SU-DHL-6 (cell line): ENCODE measurements around the gene HCAR3.

ENCODE experiments used
- EZH2phosphoT487 ChIP-seq: fragments of 200-600 bp; sonication (generic), shearing (Covaris generic); conservative IDR thresholded peaks from 2 replicates; pipeline ENCODE4 v1.6.1; 2018; ENCODE audit warnings: mild to moderate bottlenecking, antibody characterized with exemption, low read length, moderate library complexity, mixed read lengths
- TF ChIP-seq, protein P1 (sequence below): fragments of 200-600 bp; sonication (generic); IDR thresholded peaks from one replicate; pipeline ENCODE4 v1.5.1; 2017; ENCODE audit warnings: antibody characterized with exemption, mild to moderate bottlenecking, low read length, moderate library complexity; ENCODE audit not compliant: insufficient read depth, poor library complexity, severe bottlenecking

DNA sequence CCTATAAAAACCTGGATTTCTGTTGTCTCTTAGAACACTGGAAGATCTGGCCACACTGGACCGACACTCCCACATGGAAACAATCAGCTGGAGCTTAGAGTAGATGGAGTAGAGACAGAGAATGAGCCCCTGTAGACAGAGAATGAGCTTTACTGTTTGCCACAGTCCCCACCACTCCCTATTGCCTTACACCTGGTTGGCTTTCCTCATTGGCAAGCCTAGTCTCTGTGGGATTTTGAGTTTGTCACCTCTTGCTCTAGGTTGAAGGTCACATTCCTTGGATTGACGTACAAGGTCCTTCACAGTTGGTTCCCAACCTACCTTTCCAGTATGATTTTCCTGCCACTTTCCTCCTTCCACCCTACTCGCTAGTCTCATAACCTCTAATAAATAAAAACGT lies 16.0 kb upstream of the HCAR3 start:
- TF ChIP-seq, protein P1, sequence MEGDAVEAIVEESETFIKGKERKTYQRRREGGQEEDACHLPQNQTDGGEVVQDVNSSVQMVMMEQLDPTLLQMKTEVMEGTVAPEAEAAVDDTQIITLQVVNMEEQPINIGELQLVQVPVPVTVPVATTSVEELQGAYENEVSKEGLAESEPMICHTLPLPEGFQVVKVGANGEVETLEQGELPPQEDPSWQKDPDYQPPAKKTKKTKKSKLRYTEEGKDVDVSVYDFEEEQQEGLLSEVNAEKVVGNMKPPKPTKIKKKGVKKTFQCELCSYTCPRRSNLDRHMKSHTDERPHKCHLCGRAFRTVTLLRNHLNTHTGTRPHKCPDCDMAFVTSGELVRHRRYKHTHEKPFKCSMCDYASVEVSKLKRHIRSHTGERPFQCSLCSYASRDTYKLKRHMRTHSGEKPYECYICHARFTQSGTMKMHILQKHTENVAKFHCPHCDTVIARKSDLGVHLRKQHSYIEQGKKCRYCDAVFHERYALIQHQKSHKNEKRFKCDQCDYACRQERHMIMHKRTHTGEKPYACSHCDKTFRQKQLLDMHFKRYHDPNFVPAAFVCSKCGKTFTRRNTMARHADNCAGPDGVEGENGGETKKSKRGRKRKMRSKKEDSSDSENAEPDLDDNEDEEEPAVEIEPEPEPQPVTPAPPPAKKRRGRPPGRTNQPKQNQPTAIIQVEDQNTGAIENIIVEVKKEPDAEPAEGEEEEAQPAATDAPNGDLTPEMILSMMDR, result no peak
- no peak for TF ChIP-seq EZH2phosphoT487
